Transverse colon (tissue), 4 donors: ENCODE results near the gene LCN2. TPM values are rescaled to one million over a fixed set of nuclear protein-coding genes. Genes with fewer than 3 reads are reported as not detected.

Experiments used
- DNase-seq: peaks from one replicate; pipeline ENCODE4 v3.0.0-alpha.2; 2019
- H3K27ac ChIP-seq, 4 donors: fragments of 200-600 bp; sonication (generic); 2 replicates each; pipeline ENCODE4 v1.5.1; 2016 to 2018; ENCODE audit warnings: inconsistent platforms in 4 of 4
- H3K27me3 ChIP-seq: fragments of 200-600 bp; sonication (generic); 2 replicates; pipeline ENCODE4 v1.5.1; 2017; ENCODE audit warnings: inconsistent platforms
- H3K36me3 ChIP-seq, 4 donors: fragments of 200-600 bp; sonication (generic); 2 replicates each; pipeline ENCODE4 v1.5.1; 2017 to 2019; ENCODE audit warnings: inconsistent platforms in 4 of 4
- H3K4me1 ChIP-seq, 4 donors: fragments of 200-600 bp; sonication (generic); 2 replicates each; pipeline ENCODE4 v1.5.1; 2017 to 2020; ENCODE audit warnings: inconsistent platforms in 4 of 4
- H3K4me3 ChIP-seq, 4 donors: fragments of 200-600 bp; sonication (generic); 1 replicate in 1 of 4; 2 replicates in 3 of 4; pipeline versions ENCODE4 v1.5.1 to v1.6.1; 2017 to 2019; ENCODE audit warnings: inconsistent platforms in 4 of 4
- H3K9me3 ChIP-seq, 2 donors: fragments of 200-600 bp; sonication (generic); 2 replicates each; pipeline ENCODE4 v1.5.1; 2017 to 2019; ENCODE audit warnings: inconsistent platforms in 2 of 2
- EP300 ChIP-seq: sonication (generic); formaldehyde crosslinking; IDR thresholded peaks from one replicate; pipeline ENCODE4 v1.6.1; 2017; ENCODE audit warnings: antibody characterized with exemption, low read depth
- POLR2A ChIP-seq: fragments of 450-650 bp; IDR thresholded peaks from one replicate; pipeline ENCODE4 v1.6.1; 2016; ENCODE audit warnings: antibody characterized with exemption, mild to moderate bottlenecking, moderate library complexity
- POLR2AphosphoS5 ChIP-seq, 3 donors: sonication (generic); formaldehyde crosslinking; IDR thresholded peaks; one replicate each; pipeline ENCODE4 v1.6.1; 2016; ENCODE audit warnings: antibody characterized with exemption in 3 of 3
- WGBS, 2 donors: methylation state at CpG; one replicate each; pipeline ENCODE4 v1.1.5; 2018; ENCODE audit warnings: low coverage in 1 of 2; 5-methylcytosine and 5-hydroxymethylcytosine counted together
- in situ Hi-C, 4 donors: fragments of 200-750 bp; cut with MboI; loops; one replicate each; pipeline versions ENCODE4 v1.15.0 to v1.15.1; 2017; ENCODE audit warnings: low sequenced_read_pairs in 3 of 4, low pct_ligation_motif_present in 1 of 4, low pct_unique_long_range_greater_than_20kb in 1 of 4
- intact Hi-C: fragments of 100-400 bp; cut with DNase I; formaldehyde crosslinking; loops from one replicate; pipeline ENCODE4 v1.15.1; 2023; ENCODE audit warnings: low total_unique reads
- total RNA-seq, 4 donors: library from RNA; depleted of rRNA; stranded (reverse); fragments of >200 nt; gene quantifications; one replicate each; pipeline ENCODE4 v1.1.0, GENCODE V29; 2016
- TF ChIP-seq, protein P1 (sequence below), 5 experiments: fragments of 200-600 bp in 3 of 5; fragments of 450-650 bp in 2 of 5; sonication (generic) in 3 of 5; IDR thresholded peaks; 1 replicate in 2 of 5; 2 replicates in 3 of 5; pipeline ENCODE4 v1.5.1; 2016 to 2017; ENCODE audit warnings: antibody characterized with exemption in 5 of 5, inconsistent platforms in 3 of 5, mild to moderate bottlenecking in 2 of 5, moderate library complexity in 1 of 5

Gene LCN2
- total RNA-seq, 4 donors from 2014 or later = 8.6 to 115 (median 37.3) TPM

DNA sequence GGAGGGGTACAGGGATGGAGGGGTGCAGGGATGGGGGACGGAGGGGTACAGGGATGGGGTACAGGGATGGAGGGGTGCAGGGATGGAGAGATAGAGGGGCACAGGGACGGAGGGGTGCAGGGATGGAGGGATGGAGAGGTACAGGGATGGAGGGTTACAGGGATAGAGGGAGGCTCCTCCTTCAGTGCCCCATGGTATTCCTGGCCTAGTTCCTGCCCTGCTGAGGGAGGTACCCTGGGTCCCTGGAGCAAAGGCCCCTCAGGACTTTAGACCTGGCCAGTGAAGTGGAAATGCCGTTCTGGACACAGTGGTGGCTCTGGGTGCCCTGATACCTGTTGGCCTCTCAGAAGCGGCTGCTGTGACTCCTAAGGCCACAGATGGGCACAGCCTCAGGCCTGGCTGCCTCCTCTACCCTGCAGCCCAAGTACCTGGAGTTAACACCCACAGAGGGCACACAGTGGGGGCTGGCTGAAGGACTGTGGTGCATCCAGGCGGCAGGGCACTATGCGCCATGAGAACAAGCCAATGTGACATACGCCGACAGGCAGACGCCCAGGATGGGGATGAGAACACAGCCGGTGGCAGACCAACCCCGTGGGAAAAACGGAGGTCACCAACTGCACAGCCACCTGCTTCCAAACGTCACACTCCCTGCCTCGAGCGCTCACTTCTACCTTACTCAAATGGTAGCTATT lies 30.1 kb upstream of the LCN2 start:
- Histone ChIP-seq H3K27ac (no peak overlapping the region), H3K9me3 (no peaks in the 10 kb centered on the region), H3K27me3 (no peaks in the 10 kb centered on the region), H3K4me1 (peaks cover 3 to 27% (median 25%) of the 10 kb centered on the region in 4 donors), H3K36me3 (peaks cover 0 to 18% (median 8%) of the 10 kb centered on the region in 4 donors), H3K4me3 (no peak overlapping the region)
- in situ Hi-C loops = loop anchor here in 1 of 4 donors (25.0 kb wide), 1 partner anchor 157 kb away; no protein-coding TSS in a partner anchor
- TF ChIP-seq POLR2AphosphoS5 (IDR thresholded peaks at IDR 0.05) (no peak), EP300 (no peak), POLR2A (no peak)
- TF ChIP-seq, protein P1, sequence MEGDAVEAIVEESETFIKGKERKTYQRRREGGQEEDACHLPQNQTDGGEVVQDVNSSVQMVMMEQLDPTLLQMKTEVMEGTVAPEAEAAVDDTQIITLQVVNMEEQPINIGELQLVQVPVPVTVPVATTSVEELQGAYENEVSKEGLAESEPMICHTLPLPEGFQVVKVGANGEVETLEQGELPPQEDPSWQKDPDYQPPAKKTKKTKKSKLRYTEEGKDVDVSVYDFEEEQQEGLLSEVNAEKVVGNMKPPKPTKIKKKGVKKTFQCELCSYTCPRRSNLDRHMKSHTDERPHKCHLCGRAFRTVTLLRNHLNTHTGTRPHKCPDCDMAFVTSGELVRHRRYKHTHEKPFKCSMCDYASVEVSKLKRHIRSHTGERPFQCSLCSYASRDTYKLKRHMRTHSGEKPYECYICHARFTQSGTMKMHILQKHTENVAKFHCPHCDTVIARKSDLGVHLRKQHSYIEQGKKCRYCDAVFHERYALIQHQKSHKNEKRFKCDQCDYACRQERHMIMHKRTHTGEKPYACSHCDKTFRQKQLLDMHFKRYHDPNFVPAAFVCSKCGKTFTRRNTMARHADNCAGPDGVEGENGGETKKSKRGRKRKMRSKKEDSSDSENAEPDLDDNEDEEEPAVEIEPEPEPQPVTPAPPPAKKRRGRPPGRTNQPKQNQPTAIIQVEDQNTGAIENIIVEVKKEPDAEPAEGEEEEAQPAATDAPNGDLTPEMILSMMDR (IDR thresholded peaks at IDR 0.05) = no peak
- DNase-seq = peak; percentile 7
- 75% methylated on average over 15 of the region's 15 CpGs; no CpG with 5 or more reads in 1 of the 2 donors for WGBS, 2 donors
- intact Hi-C loops = loop anchor here (10.0 kb wide), 1 partner anchor 84 kb away; no protein-coding TSS in a partner anchor

DNA sequence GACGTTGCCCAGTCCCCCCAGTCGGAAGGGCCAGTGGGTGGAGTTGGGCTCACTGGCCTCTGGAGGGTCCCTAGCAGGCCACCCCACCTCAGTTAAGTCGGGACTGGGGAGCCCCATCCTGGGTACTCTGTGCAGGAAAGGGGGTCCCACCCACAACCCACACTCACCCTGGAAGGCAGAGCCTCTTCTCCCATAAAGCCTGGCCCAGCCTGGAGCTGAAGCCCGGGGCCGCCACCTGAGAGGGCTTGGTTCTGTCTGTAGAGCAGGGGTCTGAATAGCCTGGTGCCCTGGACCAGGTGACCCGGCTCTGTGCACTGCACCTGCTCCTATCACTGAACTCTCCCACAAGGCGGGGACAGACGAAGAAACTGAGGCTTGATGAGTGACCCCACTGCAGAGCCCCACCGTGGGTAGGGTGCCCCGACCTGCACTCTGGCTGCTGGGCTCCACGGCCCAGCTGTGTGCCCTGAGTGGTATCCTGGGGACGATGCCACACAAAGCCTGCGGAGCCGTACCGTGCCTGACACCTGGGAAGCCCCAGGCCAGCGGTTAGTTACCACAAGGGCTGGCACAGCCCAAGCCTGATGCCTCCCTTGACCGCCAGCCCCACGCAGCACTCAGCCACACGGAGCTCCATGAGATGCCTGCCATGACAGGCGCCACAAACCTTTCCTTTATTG lies 29.1 kb upstream of the LCN2 start:
- H3K36me3 ChIP-seq = peaks cover 0 to 21% (median 10%) of the 10 kb centered on the region in 4 donors

DNA sequence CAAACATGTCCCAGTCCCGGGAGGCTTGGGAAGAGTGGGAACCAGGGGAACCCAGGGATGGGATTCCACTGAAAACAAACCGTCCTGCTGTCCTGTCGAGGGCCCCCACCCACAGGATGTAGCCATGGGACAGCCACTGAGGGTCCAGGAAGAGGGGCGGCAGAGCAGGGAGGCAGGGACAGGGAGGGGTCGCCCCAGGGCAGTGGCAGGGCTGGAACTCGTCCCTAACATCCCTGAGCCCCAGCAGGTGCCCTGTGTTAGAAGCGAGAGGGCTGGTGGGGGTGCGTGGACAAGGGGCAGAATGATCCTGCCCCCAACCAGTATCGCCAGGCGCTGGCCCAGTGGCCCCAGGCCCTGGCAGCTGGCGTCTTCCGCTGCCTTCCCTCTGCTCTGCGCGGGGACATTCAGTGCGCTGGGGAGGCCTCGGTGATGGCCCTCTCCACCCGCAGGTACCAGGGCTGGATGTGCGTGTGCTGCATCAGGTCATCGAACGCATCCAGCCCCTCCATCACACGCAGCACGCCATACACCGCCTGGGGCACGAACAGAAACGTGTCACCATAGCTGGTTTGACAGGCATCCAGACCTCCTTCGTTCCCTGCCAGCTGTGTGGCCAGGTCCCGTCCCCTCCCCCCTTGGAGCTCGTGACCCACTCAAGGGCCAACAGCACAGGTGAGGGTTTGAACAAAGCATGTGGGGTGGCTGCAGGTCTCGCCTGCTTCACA lies 28.4 kb upstream of the LCN2 start:
- H3K36me3 ChIP-seq = peaks cover 0 to 21% (median 10%) of the 10 kb centered on the region in 4 donors
- no peak overlapping the region for H3K4me3 ChIP-seq
- 89% methylated on average over 29 of the region's 29 CpGs; no CpG with 5 or more reads in 1 of the 2 donors for WGBS, 2 donors
- intact Hi-C loops (no loop called here), in situ Hi-C loops (loop anchor here in 1 of 4 donors (25.0 kb wide), 1 partner anchor 159 kb away; no protein-coding TSS in a partner anchor)
- no peak overlapping the region for H3K27ac ChIP-seq
- H3K27me3 ChIP-seq = no peaks in the 10 kb centered on the region
- peak; percentile 6 for DNase-seq
- TF ChIP-seq, protein P1 (IDR thresholded peaks at IDR 0.05) = no peak
- no peak for TF ChIP-seq EP300
- no peak for TF ChIP-seq POLR2AphosphoS5 (IDR thresholded peaks at IDR 0.05)
- TF ChIP-seq POLR2A = no peak
- H3K4me1 ChIP-seq = peaks cover 3 to 35% (median 30%) of the 10 kb centered on the region in 4 donors
- no peaks in the 10 kb centered on the region for H3K9me3 ChIP-seq

More for the DNA sequence above, 29.1 kb upstream of the LCN2 start:
- H3K4me3 ChIP-seq = no peak overlapping the region
- no peaks in the 10 kb centered on the region for H3K27me3 ChIP-seq
- DNase-seq = peak; percentile 8
- intact Hi-C loops (no loop called here), in situ Hi-C loops (loop anchor here in 1 of 4 donors (25.0 kb wide), 1 partner anchor 158 kb away; no protein-coding TSS in a partner anchor)
- TF ChIP-seq, protein P1 (IDR thresholded peaks at IDR 0.05) = no peak
- TF ChIP-seq EP300 = no peak
- TF ChIP-seq POLR2AphosphoS5 (IDR thresholded peaks at IDR 0.05) = no peak
- TF ChIP-seq POLR2A = no peak
- 75% methylated on average over 11 of the region's 20 CpGs; no CpG with 5 or more reads in 1 of the 2 donors for WGBS, 2 donors
- peaks cover 3 to 34% (median 28%) of the 10 kb centered on the region in 4 donors for H3K4me1 ChIP-seq
- no peaks in the 10 kb centered on the region for H3K9me3 ChIP-seq
- no peak overlapping the region for H3K27ac ChIP-seq
